Suprapubic skin (tissue), 4 donors: Measurements from ENCODE around the gene FAM131B. TPM values are rescaled to one million over a fixed set of nuclear protein-coding genes. Genes with fewer than 3 reads are reported as not detected.

Experiments
- DNase-seq, 2 donors: peaks; one replicate each; pipeline ENCODE4 v3.0.0-alpha.2; 2019; ENCODE audit warnings: low spot score in 2 of 2
- H3K27ac ChIP-seq: fragments of 200-600 bp; sonication (generic); one replicate; pipeline ENCODE4 v1.5.1; 2019
- H3K27me3 ChIP-seq: fragments of 200-600 bp; sonication (generic); one replicate; pipeline ENCODE4 v1.5.1; 2019
- H3K36me3 ChIP-seq: fragments of 200-600 bp; sonication (generic); one replicate; pipeline ENCODE4 v1.5.1; 2019
- H3K4me1 ChIP-seq: fragments of 200-600 bp; sonication (generic); one replicate; pipeline ENCODE4 v1.5.1; 2019
- H3K4me3 ChIP-seq: fragments of 200-600 bp; sonication (generic); one replicate; pipeline ENCODE4 v1.5.1; 2019; ENCODE audit warnings: mild to moderate bottlenecking
- H3K9me3 ChIP-seq: fragments of 200-600 bp; sonication (generic); one replicate; pipeline ENCODE4 v1.5.1; 2019
- CTCF ChIP-seq, 2 donors: fragments of 200-600 bp in 1 of 2; fragments of 450-650 bp in 1 of 2; sonication (generic) in 1 of 2; IDR thresholded peaks; one replicate each; pipeline ENCODE4 v1.5.1; 2016 to 2019; ENCODE audit warnings: antibody characterized with exemption in 2 of 2, mild to moderate bottlenecking in 1 of 2, moderate library complexity in 1 of 2
- EP300 ChIP-seq: sonication (generic); formaldehyde crosslinking; IDR thresholded peaks from one replicate; pipeline ENCODE4 v1.6.1; 2017; ENCODE audit warnings: antibody characterized with exemption
- POLR2A ChIP-seq, 2 donors: fragments of 450-650 bp; IDR thresholded peaks; one replicate each; pipeline ENCODE4 v1.6.1; 2017; ENCODE audit warnings: antibody characterized with exemption in 2 of 2, mild to moderate bottlenecking in 2 of 2, moderate library complexity in 2 of 2
- POLR2AphosphoS5 ChIP-seq, 3 donors: sonication (generic); formaldehyde crosslinking; IDR thresholded peaks; one replicate each; pipeline ENCODE4 v1.6.1; 2017; ENCODE audit warnings: antibody characterized with exemption in 3 of 3
- WGBS: methylation state at CpG from one replicate; pipeline ENCODE4 v1.1.5; 2018; 5-methylcytosine and 5-hydroxymethylcytosine counted together
- total RNA-seq, 4 donors: library from RNA; depleted of rRNA; stranded (reverse); fragments of >200 nt; gene quantifications; one replicate each; pipeline ENCODE4 v1.1.0, GENCODE V29; 2016

Gene FAM131B
- total RNA-seq, 4 donors from 2014 or later, result 0.13 to 0.40 (median 0.19) TPM; not detected in 1

- TF ChIP-seq POLR2A (IDR thresholded peaks at IDR 0.05), result no peak
- TF ChIP-seq POLR2AphosphoS5 (IDR thresholded peaks at IDR 0.05), result no peak
- TF ChIP-seq CTCF (IDR thresholded peaks at IDR 0.05), result no peak
- no peak for TF ChIP-seq EP300
- no peak for DNase-seq
- WGBS, result 85% methylated on average over 10 of the region's 12 CpGs
These were observed 38.8 kb upstream of the FAM131B start for GRCh38 chr7:143401265-143401664.

GRCh38 chr7:143399642-143400041 lies 37.1 kb upstream of the FAM131B start:
- no peak for DNase-seq
- TF ChIP-seq POLR2AphosphoS5 (IDR thresholded peaks at IDR 0.05) (no peak), CTCF (IDR thresholded peaks at IDR 0.05) (no peak), POLR2A (IDR thresholded peaks at IDR 0.05) (no peak), EP300 (no peak)
- Histone ChIP-seq H3K27me3 (no peaks in the 10 kb centered on the region), H3K4me1 (no peaks in the 10 kb centered on the region), H3K9me3 (no peaks in the 10 kb centered on the region), H3K27ac (no peak overlapping the region), H3K4me3 (no peak overlapping the region), H3K36me3 (peaks cover 34% of the 10 kb centered on the region)
- WGBS, result 95% methylated on average over 19 of the region's 20 CpGs

More at GRCh38 chr7:143401265-143401664, 38.8 kb upstream of the FAM131B start:
- H3K4me1 ChIP-seq, result peaks cover 8% of the 10 kb centered on the region
- no peak overlapping the region for H3K27ac ChIP-seq
- peaks cover 23% of the 10 kb centered on the region for H3K36me3 ChIP-seq
- no peak overlapping the region for H3K4me3 ChIP-seq
- H3K9me3 ChIP-seq, result no peaks in the 10 kb centered on the region
- H3K27me3 ChIP-seq, result no peaks in the 10 kb centered on the region

- no peak for TF ChIP-seq EP300
- TF ChIP-seq POLR2A (IDR thresholded peaks at IDR 0.05), result no peak
- TF ChIP-seq POLR2AphosphoS5 (IDR thresholded peaks at IDR 0.05), result no peak
- no peak for TF ChIP-seq CTCF (IDR thresholded peaks at IDR 0.05)
- Histone ChIP-seq H3K4me3 (no peak overlapping the region), H3K9me3 (no peaks in the 10 kb centered on the region), H3K36me3 (peaks cover 34% of the 10 kb centered on the region), H3K4me1 (no peaks in the 10 kb centered on the region), H3K27ac (no peak overlapping the region), H3K27me3 (no peaks in the 10 kb centered on the region)
- WGBS, result 85% methylated on average over 4 of the region's 8 CpGs
- DNase-seq, result no peak
These were observed 36.6 kb upstream of the FAM131B start for GRCh38 chr7:143399151-143399550.

- Histone ChIP-seq H3K36me3 (peaks cover 34% of the 10 kb centered on the region), H3K27me3 (no peaks in the 10 kb centered on the region), H3K4me1 (no peaks in the 10 kb centered on the region), H3K4me3 (no peak overlapping the region), H3K27ac (no peak overlapping the region), H3K9me3 (no peaks in the 10 kb centered on the region)
- DNase-seq, result no peak
- 93% methylated on average over 14 of the region's 14 CpGs for WGBS
- no peak for TF ChIP-seq POLR2AphosphoS5 (IDR thresholded peaks at IDR 0.05)
These were observed 36.1 kb upstream of the FAM131B start for GRCh38 chr7:143398616-143399015.

GRCh38 chr7:143397710-143398530 lies 35.4 kb upstream of the FAM131B start:
- Histone ChIP-seq H3K4me3 (no peak overlapping the region), H3K4me1 (peaks cover 6% of the 10 kb centered on the region), H3K9me3 (no peaks in the 10 kb centered on the region), H3K36me3 (peaks cover 40% of the 10 kb centered on the region), H3K27ac (no peak overlapping the region), H3K27me3 (no peaks in the 10 kb centered on the region)
- no peak for TF ChIP-seq CTCF (IDR thresholded peaks at IDR 0.05)
- no peak for TF ChIP-seq POLR2AphosphoS5 (IDR thresholded peaks at IDR 0.05)
- TF ChIP-seq EP300, result no peak
- TF ChIP-seq POLR2A (IDR thresholded peaks at IDR 0.05), result no peak
- DNase-seq, result no peak
- 91% methylated on average over 15 of the region's 16 CpGs for WGBS
